Stimulated activated CD4-positive, alpha-beta T cell treated with anti-CD3 and anti-CD28 coated beads, TNF-alpha, amount 100 ng/mL, for 48 hours (primary cell): ENCODE results near the gene CCND1.
"Not testable (repeated sequence)": the region's sequence is repeated elsewhere in the genome, so short reads cannot be mapped to it uniquely, and the experiment has no call there.

ENCODE experiments used
- DNase-seq, 3 donors: peaks; one replicate each; pipeline ENCODE4 v3.0.0-alpha.2; 2020; ENCODE audit warnings: low read depth in 3 of 3

Gene CCND1

DNA sequence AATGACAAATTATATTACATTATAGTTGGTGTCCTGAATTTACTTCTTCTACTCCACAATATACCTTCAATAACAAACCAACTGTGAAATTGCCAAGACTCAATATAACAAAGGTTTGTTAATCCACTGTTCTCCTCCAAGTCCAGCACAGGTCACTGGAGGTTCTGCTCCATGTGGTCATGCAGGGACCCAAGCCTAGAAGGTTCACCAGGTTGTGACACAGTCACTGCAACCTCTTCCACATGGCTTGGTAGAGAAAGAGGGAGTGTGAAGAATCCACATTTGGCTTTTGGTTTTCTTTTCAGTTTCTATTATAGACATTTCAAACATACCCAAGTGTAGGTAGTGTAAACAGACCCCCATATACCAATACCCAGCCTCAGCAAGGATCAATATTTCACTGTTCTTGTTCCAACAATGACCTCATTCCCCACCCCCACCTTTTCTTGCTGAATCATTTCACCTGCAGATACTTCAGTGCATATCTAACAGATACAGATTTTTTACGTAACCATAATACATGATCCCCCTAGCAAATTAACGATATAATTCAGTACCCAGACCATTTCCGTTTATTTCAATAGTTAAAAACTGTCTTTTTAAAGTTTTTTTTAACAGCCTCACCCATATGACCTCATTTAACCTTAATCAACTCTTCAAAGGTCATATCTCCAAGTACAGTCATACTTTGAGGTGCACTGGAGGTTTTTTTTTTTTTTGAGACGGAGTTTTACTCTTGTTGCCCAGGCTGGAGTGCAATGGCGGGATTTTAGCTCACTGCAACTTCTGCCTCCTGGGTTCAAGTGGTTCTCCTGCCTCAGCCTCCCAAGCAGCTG lies 48.7 kb downstream of the CCND1 start:
- DNase-seq, result no peak

DNA sequence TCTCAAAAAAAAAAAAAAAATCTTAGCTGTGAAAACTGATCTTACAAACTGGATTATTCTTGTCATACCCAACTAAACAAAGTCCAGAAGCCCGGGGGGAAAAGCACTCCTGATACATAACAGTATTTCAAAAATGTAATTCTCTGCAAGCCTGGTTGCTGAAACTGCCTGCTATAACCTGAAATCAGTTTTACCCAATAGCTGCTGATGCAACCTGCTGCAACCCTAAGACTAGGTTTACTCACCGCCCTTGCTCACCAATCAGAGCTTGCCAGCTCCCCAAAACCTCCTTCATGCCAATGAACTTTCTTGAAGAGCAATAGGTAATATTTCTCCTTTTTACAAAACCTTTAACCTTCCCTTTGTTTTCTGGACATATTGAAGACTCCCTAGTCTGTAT lies 50.5 kb downstream of the CCND1 start:
- no peak for DNase-seq

DNA sequence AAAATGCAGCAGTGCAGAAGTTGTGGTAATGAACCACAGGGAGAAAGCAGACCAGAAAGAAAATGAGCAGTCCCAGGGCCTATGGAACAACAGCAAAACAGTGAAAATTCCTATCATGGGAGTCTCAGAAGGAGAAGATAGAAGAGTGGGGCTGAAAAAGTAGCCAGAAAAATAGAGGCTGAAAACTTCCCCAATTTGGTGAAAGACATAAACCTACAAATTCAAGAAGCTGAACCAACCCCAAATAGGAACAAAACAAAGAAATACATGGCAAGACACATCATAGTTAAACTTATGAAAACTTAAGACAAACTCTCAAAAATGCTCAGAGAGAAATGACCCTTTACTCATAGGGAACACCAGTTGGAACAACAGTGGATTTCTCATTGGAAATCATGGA lies 51.5 kb downstream of the CCND1 start:
- no peak for DNase-seq

DNA sequence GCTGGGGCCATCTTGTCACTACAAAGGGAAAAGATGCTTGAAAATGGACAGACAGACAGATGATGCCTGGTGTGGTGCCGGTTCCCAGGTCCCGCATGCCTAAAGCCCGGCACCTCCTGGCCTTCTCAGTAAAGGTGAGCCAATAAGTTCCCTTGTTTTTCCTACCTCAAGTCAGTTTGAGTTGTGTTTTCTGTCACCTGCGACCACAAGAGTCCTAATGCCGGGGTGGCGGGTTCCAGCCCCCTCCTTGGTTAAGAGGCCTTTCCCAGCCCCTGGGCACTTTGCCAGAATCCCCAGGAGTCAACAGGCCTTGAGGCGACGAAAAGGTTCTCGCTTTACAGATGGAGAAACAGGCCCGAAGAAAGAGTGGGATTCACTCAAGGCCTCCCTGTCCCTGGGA lies 53.8 kb downstream of the CCND1 start:
- DNase-seq, result no peak

DNA sequence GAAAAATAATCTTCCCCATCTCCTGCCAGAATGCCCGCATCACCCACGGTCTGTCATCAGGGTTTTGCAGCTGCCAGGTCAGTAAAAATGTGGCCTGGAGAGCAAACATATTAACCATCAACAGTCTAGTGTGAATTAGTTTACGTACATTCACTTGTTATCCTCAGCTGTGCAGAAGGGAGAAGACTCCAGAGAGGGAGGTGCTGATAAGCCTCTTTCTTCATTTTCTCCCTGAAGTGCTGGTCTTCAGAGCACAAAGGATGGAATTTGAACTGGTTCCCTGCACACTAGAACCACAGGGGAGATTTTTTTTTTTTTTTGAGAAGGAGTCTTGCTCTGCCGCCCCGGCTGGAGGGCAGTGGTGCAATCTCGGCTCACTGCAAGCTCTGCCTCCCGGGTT lies 54.6 kb downstream of the CCND1 start:
- DNase-seq, result no peak

DNA sequence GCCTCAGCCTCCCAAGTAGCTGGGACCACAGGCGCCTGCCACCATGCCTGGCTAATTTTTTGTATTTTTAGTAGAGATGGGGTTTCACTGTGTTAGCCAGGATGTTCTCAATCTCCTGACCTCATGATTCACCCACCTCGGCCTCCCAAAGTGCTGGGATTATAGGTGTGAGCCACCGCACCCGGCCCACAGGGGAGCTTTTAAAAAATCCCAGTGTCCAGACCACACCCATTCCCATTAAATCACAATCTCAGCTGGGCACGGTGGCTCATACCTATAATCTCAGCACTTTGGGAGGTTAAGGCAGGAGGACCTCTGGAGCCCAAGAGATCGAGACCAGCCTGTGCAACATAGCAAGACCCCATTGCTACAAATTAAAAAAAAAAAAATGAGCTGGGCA lies 55.0 kb downstream of the CCND1 start:
- not testable (repeated sequence) for DNase-seq

DNA sequence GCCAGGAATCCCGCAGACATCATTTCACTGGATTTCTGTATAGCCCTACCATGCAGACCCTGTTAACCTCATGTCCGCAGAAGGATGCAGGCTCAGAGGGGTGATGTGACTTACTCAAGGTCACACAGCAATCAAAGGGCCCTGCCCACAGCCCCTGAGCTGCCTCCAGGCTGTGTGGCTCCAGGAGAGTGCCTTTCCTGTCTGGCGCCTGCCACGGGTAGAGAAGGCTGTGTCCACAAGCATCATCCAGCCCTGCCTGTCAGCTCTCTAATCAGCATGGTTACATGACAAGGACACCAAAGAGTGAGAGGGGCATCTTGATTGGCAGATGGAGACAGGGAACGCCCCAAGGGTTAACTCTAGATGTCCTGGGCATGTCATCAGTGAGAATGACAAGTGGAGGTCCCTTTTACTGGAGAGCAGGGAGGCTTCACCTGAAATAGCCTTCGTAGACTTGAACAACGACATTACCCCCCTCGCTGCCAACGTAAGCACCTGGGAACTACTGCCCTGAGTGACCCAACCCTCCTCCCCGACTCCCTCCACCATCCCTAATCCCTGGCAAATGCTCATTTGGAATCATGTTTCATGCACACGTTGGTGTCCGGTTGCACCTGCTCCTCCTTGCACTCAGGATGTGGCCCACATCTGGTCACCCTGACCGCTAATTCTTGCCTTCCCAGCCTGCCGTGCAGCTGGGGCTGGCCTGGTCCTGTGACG lies 56.0 kb downstream of the CCND1 start:
- no peak for DNase-seq

DNA sequence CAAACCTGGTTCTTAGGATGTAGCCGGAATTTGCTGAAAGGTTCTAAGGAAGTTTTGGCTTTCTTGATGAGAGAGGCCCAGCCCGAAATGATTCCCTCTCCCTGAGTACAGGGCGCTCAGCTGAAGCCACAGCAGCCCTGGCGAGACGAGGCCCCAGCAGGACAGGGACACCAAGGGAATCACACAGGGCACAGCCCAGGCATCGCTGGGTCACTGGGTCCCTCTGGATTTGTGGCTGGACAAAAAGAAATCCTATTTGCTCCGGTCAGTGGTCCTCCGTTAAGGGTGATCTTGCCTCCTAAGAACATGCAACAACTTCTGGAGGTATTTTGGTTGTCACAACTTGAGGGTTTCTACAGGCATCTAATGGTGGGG lies 56.5 kb downstream of the CCND1 start:
- no peak for DNase-seq

DNA sequence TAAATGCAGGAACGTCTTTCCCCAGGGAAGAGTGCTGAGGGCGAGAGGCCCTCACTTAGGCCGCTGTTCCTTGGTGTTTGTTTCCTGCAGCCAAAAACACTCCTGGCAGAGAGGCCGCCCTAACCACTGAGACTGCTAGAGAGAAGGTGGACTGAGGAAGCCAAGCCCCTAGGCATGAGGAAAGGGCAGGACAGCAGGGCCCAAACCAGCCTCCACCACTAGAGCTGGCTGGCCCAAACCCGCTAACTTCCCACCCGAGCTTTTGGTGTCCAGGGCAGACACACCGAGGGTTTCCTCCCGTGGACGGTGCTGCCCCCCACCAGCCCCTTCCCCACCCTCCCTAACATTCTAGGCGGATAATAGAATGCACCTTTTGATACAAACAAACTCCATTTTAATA lies 56.9 kb downstream of the CCND1 start:
- no peak for DNase-seq

DNA sequence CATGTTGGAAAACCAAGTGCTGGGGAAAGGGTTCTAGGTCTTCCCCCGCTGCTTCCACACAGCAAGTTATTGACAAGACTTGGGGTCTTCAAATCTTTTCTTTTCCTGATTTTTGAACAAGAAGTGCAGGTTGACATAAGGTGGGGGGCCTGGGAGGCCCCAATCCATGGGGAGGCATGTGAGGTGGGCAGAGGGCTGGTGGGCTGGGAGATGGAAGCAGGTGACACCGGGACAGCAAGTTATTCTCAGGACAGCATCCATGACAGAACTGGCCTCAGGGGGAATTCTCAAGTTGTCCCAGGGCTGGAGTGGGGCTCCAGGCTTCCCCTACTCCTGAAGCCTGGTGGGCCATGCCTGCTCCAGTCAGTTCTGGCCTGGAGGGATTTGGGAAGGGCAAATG lies 57.4 kb downstream of the CCND1 start:
- no peak for DNase-seq

DNA sequence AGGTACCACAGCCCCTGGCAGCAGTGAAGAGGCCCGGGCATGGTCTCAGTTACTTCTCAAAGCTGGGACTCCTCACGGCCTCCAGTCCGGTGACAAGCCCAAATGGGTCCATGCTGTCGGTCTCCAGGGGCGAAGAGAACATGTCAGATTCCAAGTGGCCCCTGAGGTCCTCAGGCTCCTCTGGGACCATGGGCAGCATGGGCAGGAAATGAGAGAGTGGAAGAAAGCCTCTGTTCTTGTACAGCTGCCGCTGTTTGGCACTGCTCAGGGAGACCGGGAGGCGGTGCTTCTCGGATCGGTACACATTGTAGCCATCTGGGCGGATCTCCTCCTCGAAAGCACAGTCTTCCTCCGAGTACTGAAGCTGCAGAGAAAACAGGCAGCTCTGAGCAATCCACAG lies 58.3 kb downstream of the CCND1 start:
- DNase-seq, result no peak

DNA sequence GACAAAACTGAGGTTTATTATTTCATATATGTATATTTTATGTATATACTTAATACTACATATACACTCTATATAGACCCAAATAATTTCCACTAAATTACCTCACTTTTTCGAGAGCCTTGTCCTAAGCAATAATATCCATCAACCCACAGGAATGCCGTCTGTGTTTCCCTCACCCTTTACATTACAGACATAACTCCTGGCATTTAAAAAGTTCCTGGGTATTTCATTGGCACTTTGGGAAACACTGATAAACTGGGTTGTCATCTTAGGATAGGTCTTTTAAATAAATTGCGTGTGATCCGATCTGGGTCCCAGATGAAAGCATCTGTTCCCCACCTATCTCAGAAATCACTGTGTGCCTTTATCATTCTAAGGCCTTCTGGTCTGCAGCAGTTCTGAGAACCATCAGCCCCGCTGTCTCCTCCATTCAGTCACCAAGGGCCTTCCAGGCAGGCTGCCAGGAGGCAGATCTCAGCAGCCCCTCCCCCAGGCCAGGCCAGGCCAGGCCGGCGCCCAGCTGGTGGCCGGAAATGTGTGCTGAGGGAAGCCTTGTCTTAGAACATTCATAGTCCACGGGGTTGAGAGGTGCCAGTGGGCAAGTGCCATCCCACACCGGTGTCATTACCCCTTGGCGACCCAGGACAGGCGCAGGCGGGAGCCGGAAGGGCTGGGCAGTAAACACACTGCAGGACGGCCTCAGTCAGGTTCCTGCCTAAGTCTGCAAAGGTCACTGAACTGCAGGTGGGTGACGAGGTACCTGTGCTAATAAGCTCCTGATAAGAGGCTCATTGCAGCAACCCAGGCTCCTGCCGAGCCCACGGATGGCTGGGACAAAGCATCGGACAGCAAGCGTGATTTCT lies 59.6 kb downstream of the CCND1 start:
- no peak for DNase-seq

DNA sequence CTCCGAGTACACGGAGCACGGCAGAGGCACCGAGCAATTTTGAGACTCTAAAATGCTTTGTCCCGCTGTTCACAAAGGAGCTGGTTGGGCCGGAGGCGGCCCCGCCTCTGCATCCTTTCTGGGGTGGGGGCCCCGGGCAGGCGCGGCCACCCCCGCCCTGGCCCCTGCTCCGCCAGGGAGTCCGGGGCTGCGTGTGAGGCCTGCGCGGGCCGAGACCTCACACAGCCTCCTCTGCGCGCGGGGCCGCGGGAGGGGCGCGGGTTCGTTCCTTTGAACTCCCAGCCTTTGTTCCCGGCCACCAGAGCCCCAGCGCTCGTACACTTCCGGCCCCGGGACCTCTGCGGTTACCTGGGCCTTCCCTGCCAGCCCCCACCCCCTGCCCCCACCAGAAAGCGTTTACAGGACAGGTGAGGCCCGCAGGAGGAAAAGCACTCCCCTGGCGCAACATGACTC lies 61.3 kb downstream of the CCND1 start:
- no peak for DNase-seq

DNA sequence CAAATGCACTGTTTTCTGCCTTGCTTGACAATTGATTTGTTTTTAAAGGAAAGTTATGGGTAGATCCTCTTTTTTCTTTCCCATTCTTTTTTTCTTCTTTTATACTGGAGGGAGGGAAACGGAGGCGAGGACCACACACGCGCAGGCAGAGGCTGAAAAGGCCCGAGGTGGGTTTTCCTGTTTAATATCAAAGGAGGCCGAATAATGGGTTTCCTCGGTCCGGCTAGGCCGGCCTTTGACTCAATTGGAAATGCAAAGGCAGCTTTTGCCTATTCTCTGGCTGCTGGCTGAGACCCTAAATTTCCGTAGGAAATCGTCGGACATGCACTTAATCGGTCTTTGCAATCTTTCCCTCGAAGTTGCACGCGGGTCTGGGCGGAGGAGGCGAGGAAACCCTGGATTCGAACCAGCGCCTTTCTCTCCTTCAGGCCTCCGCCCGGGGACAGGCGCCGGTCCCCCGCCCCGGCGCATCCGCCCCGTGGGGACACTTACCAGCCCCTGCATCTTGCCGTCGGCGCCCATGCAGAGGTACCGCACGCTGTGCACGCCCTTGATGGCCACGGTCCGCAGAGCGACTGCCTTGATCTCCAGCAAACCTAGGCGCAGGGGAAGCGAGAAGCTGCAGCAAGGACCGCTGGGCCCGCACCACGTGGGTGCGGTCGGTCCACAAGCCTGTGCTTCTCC lies 62.0 kb downstream of the CCND1 start:
- no peak for DNase-seq

DNA sequence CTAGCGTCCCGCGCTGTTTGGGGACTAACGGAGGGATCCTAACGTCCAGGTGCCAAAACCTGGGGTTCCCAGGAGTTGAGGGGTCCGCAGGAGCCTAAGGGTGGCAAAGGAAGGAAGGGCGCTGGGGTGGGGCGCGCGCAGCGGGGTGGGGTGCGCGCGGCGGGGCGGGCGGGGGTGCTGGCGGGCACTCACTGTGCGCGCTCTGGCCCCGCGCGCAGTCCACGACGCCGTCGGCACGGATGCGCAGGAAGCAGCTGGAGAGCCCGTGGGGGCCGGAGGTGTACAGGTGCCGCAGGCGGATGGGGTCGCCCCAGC lies 62.5 kb downstream of the CCND1 start:
- no peak for DNase-seq
